H9 (cell line): ENCODE results near the gene RSPRY1. TPM values are rescaled to one million over a fixed set of nuclear protein-coding genes. Genes with fewer than 3 reads are reported as not detected.
A peak's percentile ranks its signal among the peaks of the same experiment; 100 is the strongest.

Experiments used
- DNase-seq: peaks from one replicate; pipeline ENCODE4 v3.0.0-alpha.2; 2017
- H2AFZ ChIP-seq: one replicate; pipeline ENCODE4 v1.6.1; 2013; ENCODE audit warnings: mild to moderate bottlenecking, low read length, control low read depth, moderate library complexity
- H2AK5ac ChIP-seq: 2 replicates; pipeline ENCODE4 v1.6.1; 2013; ENCODE audit warnings: low read length, control low read depth, mixed read lengths; ENCODE audit not compliant: insufficient read length
- H2BK120ac ChIP-seq: one replicate; pipeline ENCODE4 v1.6.1; 2013; ENCODE audit warnings: low read depth, mild to moderate bottlenecking, low read length, control low read depth, inconsistent platforms; ENCODE audit not compliant: poor library complexity, severe bottlenecking
- H2BK12ac ChIP-seq: 2 replicates; pipeline ENCODE4 v1.6.1; 2013; ENCODE audit warnings: low read length, control low read depth, mixed read lengths, low read depth; ENCODE audit not compliant: insufficient read length
- H2BK15ac ChIP-seq: 2 replicates; pipeline ENCODE4 v1.6.1; 2013; ENCODE audit warnings: low read depth, low read length, control low read depth
- H2BK20ac ChIP-seq: one replicate; pipeline ENCODE4 v1.6.1; 2013; ENCODE audit warnings: low read depth, mild to moderate bottlenecking, low read length, control low read depth, inconsistent platforms; ENCODE audit not compliant: poor library complexity, severe bottlenecking
- H2BK5ac ChIP-seq: 2 replicates; pipeline ENCODE4 v1.6.1; 2013; ENCODE audit warnings: low read length, control low read depth, mixed read lengths; ENCODE audit not compliant: insufficient read length
- H3K14ac ChIP-seq: 2 replicates; pipeline ENCODE4 v1.6.1; 2013; ENCODE audit warnings: low read length, control low read depth; ENCODE audit not compliant: insufficient read depth
- H3K18ac ChIP-seq: 2 replicates; pipeline ENCODE4 v1.6.1; 2013; ENCODE audit warnings: low read depth, mild to moderate bottlenecking, mixed read lengths, low read length, control low read depth; ENCODE audit not compliant: insufficient read length
- H3K23ac ChIP-seq: 2 replicates; pipeline ENCODE4 v1.6.1; 2013; ENCODE audit warnings: low read length, control low read depth, mixed read lengths, low read depth; ENCODE audit not compliant: insufficient read length
- H3K23me2 ChIP-seq: 2 replicates; pipeline ENCODE4 v1.6.1; 2013; ENCODE audit warnings: low read depth, mild to moderate bottlenecking, mixed read lengths, low read length, control low read depth; ENCODE audit not compliant: insufficient read length, poor library complexity, severe bottlenecking
- H3K27ac ChIP-seq: 2 replicates; pipeline ENCODE4 v1.5.1; 2013; ENCODE audit warnings: low read length, control low read depth, mixed read lengths, low read depth; ENCODE audit not compliant: insufficient read length
- H3K27me3 ChIP-seq: 2 replicates; pipeline ENCODE4 v1.6.1; 2013; ENCODE audit warnings: low read length, control low read depth, inconsistent platforms; ENCODE audit not compliant: insufficient read depth
- H3K4ac ChIP-seq: 2 replicates; pipeline ENCODE4 v1.6.1; 2013; ENCODE audit warnings: low read depth, mild to moderate bottlenecking, control low read depth, inconsistent platforms, low read length, moderate library complexity
- H3K4me1 ChIP-seq: 2 replicates; pipeline ENCODE4 v1.6.1; 2013; ENCODE audit warnings: low read length, control low read depth, inconsistent platforms; ENCODE audit not compliant: insufficient read depth
- H3K4me2 ChIP-seq: 2 replicates; pipeline ENCODE4 v1.6.1; 2013; ENCODE audit warnings: low read length, control low read depth, mixed read lengths; ENCODE audit not compliant: insufficient read length, insufficient read depth
- H3K56ac ChIP-seq: 2 replicates; pipeline ENCODE4 v1.6.1; 2013; ENCODE audit warnings: low read depth, mild to moderate bottlenecking, mixed read lengths, low read length, control low read depth; ENCODE audit not compliant: insufficient read length
- H3K79me1 ChIP-seq: 2 replicates; pipeline ENCODE4 v1.6.1; 2013; ENCODE audit warnings: low read depth, mild to moderate bottlenecking, moderate library complexity, low read length, control low read depth, inconsistent platforms; ENCODE audit not compliant: insufficient read depth, poor library complexity, severe bottlenecking
- H3K79me2 ChIP-seq: 2 replicates; pipeline ENCODE4 v1.6.1; 2013; ENCODE audit warnings: low read length, control low read depth, inconsistent platforms; ENCODE audit not compliant: insufficient read depth
- H3K9ac ChIP-seq: 2 replicates; pipeline ENCODE4 v1.6.1; 2013; ENCODE audit warnings: low read length, control low read depth, mixed read lengths; ENCODE audit not compliant: insufficient read length; ENCODE audit errors: extremely low read depth
- H3K9me3 ChIP-seq: one replicate; pipeline ENCODE4 v1.6.1; 2013; ENCODE audit warnings: low read depth, low read length, inconsistent platforms; ENCODE audit not compliant: control insufficient read depth
- H3T11ph ChIP-seq: one replicate; pipeline ENCODE4 v1.6.1; 2013; ENCODE audit warnings: mild to moderate bottlenecking, low read length, control low read depth, inconsistent platforms
- H4K20me1 ChIP-seq: one replicate; pipeline ENCODE4 v1.6.1; 2013; ENCODE audit not compliant: control insufficient read depth, insufficient read length, insufficient read depth
- H4K5ac ChIP-seq: 2 replicates; pipeline ENCODE4 v1.6.1; 2013; ENCODE audit warnings: low read depth, mild to moderate bottlenecking, mixed read lengths, low read length, control low read depth; ENCODE audit not compliant: insufficient read length
- H4K8ac ChIP-seq: replicated peaks from 2 replicates; pipeline ENCODE4 v1.6.1; 2013; ENCODE audit warnings: low read length, control low read depth, mixed read lengths, low read depth; ENCODE audit not compliant: insufficient read length
- H4K91ac ChIP-seq: 2 replicates; pipeline ENCODE4 v1.6.1; 2013; ENCODE audit warnings: low read depth, mild to moderate bottlenecking, moderate library complexity, mixed read lengths, low read length, control low read depth; ENCODE audit not compliant: insufficient read length
- H3K27ac Mint-ChIP-seq, 3 experiments: 2 replicates in 2 of 3; 3 replicates in 1 of 3; pipeline ENCODE4 v1.8.0; 2020 to 2021; ENCODE audit warnings: mixed read lengths in 3 of 3, mild to moderate bottlenecking in 1 of 3, moderate library complexity in 1 of 3
- H3K27me3 Mint-ChIP-seq: 2 replicates; pipeline ENCODE4 v1.8.0; 2021; ENCODE audit warnings: low read depth, mild to moderate bottlenecking, moderate library complexity, mixed read lengths
- H3K36me3 Mint-ChIP-seq, 3 experiments: 2 replicates in 2 of 3; 3 replicates in 1 of 3; pipeline ENCODE4 v1.8.0; 2020 to 2021; ENCODE audit warnings: low read depth in 3 of 3, mixed read lengths in 3 of 3; ENCODE audit not compliant: insufficient read depth in 1 of 3
- H3K4me1 Mint-ChIP-seq, 2 experiments: 2 replicates each; pipeline ENCODE4 v1.8.0; 2020; ENCODE audit warnings: mixed read lengths in 2 of 2
- H3K4me3 Mint-ChIP-seq, 2 experiments: 2 replicates in 1 of 2; 3 replicates in 1 of 2; pipeline ENCODE4 v1.8.0; 2020 to 2021; ENCODE audit warnings: mild to moderate bottlenecking in 2 of 2, mixed read lengths in 2 of 2, moderate library complexity in 1 of 2
- H3K9me3 Mint-ChIP-seq, 2 experiments: 2 replicates in 1 of 2; 3 replicates in 1 of 2; pipeline ENCODE4 v1.8.0; 2020; ENCODE audit warnings: mild to moderate bottlenecking in 2 of 2, mixed read lengths in 2 of 2, moderate library complexity in 1 of 2
- CTCF ChIP-seq: fragments of 200-600 bp; sonication (generic); conservative IDR thresholded peaks from 3 replicates; pipeline ENCODE4 v1.8.0; 2021; ENCODE audit warnings: antibody characterized with exemption, mild to moderate bottlenecking
- WGBS: extraction: QIAGEN DNeasy Blood & Tissue Kit; methylation state at CpG from one replicate; pipeline ENCODE4 v1.1.7; 2013; ENCODE audit warnings: missing lambda C conversion rate, low lambda C conversion rate, mixed read lengths; ENCODE audit not compliant: insufficient read length; ENCODE audit errors: extremely low coverage; 5-methylcytosine and 5-hydroxymethylcytosine counted together
- total RNA-seq: library from RNA; stranded (reverse); gene quantifications from 2 replicates; pipeline ENCODE4 v1.2.1, GENCODE V29; 2021

Gene RSPRY1
- total RNA-seq, 1 experiment from 2014 or later, result 36.1 TPM

DNA sequence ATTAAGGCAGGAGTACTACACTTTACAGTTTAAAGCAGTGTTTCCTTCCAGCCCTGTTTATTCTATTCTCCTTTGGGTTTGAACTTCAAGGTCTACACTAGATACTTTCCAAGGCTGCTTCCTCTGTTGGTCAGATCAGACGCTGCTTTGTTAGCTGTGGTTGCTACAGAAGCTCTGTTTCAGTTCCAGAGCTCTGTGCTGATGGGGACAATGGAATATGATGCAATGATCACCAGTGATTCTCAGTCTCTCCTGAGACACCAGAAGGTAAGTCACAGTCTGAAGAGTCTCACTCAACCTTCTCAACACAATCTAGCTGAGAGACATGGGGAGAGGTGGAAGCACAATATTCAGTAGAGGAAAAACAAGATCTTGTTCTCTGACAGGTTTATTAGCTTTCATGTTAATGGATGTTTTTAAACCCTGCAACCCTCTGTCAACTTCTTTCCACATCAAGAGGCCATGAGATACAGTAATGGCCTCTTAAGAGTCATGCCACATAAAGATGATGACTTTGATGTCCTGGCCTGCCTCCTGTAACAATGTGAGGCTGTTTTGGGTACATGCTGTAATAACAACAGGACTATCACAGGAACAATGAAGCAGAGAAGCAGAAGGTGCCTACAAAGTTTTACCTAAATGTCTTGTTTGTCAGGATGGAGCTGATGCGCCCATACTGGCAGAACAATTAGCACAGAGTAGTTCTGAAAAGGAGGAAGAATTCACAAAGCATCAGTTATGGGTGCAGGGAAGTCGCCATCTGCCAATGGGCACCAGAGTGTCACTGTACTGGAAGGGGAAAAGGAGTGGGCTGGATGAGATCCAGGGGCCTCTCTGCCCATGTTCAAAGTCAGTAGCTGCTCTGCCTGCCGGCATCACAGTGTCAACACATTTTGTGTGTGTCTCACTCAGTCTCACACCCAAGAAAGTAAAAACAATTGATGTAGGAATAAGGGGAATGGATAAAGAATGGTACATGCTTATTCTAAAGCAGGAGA, 33.7 kb upstream of the RSPRY1 start:
- Histone ChIP-seq H2BK12ac (no peak overlapping the region), H2AK5ac (no peak overlapping the region), H3K9me3 (no peaks in the 10 kb centered on the region), H4K5ac (no peak overlapping the region), H4K20me1 (no peaks in the 10 kb centered on the region), H3T11ph (no peak overlapping the region), H2BK15ac (no peak overlapping the region), H4K91ac (no peak overlapping the region), H3K79me2 (no peaks in the 10 kb centered on the region), H3K23me2 (no peaks in the 10 kb centered on the region), H3K79me1 (no peaks in the 10 kb centered on the region), H3K27ac (no peak overlapping the region), H3K56ac (no peak overlapping the region), H3K4me2 (no peak overlapping the region), H3K14ac (no peak overlapping the region), H4K8ac (no peak overlapping the region), H3K4ac (no peak overlapping the region), H2AFZ (no peak overlapping the region), H3K4me1 (peaks cover 19% of the 10 kb centered on the region; the same call in 1 of the 2 replicates), H2BK5ac (no peak overlapping the region), H2BK120ac (no peak overlapping the region), H3K27me3 (no peaks in the 10 kb centered on the region), H3K18ac (no peak overlapping the region), H2BK20ac (no peak overlapping the region), H3K23ac (no peak overlapping the region), H3K9ac (no peak overlapping the region)
- no peak for TF ChIP-seq CTCF
- no peak overlapping the region for H3K4me3 Mint-ChIP-seq
- no peaks in the 10 kb centered on the region for H3K27me3 Mint-ChIP-seq
- no peak for DNase-seq
- WGBS, result no CpG with 5 or more reads among the region's 4 CpGs
- peak overlapping the region; percentile 16 to 80 (median 54); a peak in 5 of 7 replicates for H3K27ac Mint-ChIP-seq
- H3K4me1 Mint-ChIP-seq, result peaks cover 37 to 40% of the 10 kb centered on the region in 2 experiments
- H3K36me3 Mint-ChIP-seq, result peaks cover 25 to 48% (median 41%) of the 10 kb centered on the region in 3 experiments
- H3K9me3 Mint-ChIP-seq, result no peaks in the 10 kb centered on the region
